NB4 (cell line): ENCODE measurements around the gene MCC.

ENCODE experiments used
- DNase-seq: peaks from one replicate; pipeline ENCODE4 v3.0.0; 2010; ENCODE audit warnings: low read depth
- H3K4me3 ChIP-seq: one replicate; pipeline ENCODE4 v1.5.1; 2011; ENCODE audit warnings: mild to moderate bottlenecking, low read depth, low read length, moderate library complexity
- MYC ChIP-seq: IDR thresholded peaks from 2 replicates; pipeline ENCODE4 v1.6.1; 2011; ENCODE audit warnings: low read depth, low read length
- POLR2A ChIP-seq: IDR thresholded peaks from 2 replicates; pipeline ENCODE4 v1.6.1; 2011; ENCODE audit warnings: mild to moderate bottlenecking; ENCODE audit not compliant: insufficient read length; ENCODE audit errors: extremely low read depth
- TF ChIP-seq, protein P1 (sequence below): IDR thresholded peaks from one replicate; pipeline ENCODE4 v1.5.1; 2012; ENCODE audit warnings: low read depth, low read length
- TF ChIP-seq, protein P2 (sequence below): IDR thresholded peaks from 2 replicates; pipeline ENCODE4 v1.6.1; 2011; ENCODE audit warnings: low read depth, low read length

The MCC gene

DNA sequence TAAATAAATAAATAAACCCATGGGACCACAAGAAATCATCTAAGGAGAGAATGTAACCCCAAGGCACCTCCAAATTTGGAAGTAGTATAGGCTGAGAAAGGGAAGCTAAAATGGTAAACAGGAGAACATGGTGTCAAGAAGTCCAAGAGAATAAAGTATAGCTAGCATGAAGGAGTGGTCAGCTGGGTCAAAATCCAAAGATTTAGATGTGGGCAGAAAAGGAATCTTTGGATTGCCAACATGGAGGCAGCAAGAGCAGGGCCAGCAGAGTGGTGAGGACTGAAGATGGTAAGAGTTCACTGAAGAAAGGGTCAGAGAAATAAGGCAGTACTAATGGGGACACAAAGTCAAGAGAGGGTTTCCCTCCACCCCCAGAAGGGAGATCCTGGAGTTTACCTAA, 106.5 kb downstream of the MCC start:
- TF ChIP-seq POLR2A (no peak), MYC (no peak)
- TF ChIP-seq, protein P1, sequence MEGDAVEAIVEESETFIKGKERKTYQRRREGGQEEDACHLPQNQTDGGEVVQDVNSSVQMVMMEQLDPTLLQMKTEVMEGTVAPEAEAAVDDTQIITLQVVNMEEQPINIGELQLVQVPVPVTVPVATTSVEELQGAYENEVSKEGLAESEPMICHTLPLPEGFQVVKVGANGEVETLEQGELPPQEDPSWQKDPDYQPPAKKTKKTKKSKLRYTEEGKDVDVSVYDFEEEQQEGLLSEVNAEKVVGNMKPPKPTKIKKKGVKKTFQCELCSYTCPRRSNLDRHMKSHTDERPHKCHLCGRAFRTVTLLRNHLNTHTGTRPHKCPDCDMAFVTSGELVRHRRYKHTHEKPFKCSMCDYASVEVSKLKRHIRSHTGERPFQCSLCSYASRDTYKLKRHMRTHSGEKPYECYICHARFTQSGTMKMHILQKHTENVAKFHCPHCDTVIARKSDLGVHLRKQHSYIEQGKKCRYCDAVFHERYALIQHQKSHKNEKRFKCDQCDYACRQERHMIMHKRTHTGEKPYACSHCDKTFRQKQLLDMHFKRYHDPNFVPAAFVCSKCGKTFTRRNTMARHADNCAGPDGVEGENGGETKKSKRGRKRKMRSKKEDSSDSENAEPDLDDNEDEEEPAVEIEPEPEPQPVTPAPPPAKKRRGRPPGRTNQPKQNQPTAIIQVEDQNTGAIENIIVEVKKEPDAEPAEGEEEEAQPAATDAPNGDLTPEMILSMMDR, result no peak
- TF ChIP-seq, protein P2, sequence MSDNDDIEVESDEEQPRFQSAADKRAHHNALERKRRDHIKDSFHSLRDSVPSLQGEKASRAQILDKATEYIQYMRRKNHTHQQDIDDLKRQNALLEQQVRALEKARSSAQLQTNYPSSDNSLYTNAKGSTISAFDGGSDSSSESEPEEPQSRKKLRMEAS, result no peak
- DNase-seq, result no peak
- no peak overlapping the region for H3K4me3 ChIP-seq

DNA sequence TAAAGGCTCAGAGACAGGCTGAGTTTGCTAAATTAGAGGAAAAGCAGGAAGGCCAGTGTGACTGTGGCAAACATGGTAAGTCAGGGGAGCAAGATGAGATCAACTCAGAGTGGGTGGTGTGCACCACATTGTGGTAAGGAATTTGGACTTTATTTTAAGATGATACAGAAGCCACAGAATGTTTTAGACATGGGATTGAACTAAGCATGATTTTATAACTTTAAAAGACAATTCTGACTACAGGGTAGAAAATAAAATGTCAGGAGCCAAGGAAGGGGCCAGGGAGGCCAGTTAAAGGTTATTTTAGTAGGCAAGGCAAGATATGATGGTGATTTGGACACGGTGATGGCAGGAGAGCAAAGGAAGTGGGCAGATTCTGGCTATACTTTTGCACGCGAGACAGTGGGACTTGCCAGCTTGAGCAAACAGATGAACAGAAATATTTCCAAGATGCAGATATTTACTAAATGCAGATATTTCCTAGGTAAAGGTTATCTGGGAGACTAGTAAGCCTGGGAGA, 107.4 kb downstream of the MCC start:
- no peak for DNase-seq
- TF ChIP-seq, protein P1, result no peak
- no peak for TF ChIP-seq MYC
- TF ChIP-seq POLR2A, result no peak
- TF ChIP-seq, protein P2, result no peak

DNA sequence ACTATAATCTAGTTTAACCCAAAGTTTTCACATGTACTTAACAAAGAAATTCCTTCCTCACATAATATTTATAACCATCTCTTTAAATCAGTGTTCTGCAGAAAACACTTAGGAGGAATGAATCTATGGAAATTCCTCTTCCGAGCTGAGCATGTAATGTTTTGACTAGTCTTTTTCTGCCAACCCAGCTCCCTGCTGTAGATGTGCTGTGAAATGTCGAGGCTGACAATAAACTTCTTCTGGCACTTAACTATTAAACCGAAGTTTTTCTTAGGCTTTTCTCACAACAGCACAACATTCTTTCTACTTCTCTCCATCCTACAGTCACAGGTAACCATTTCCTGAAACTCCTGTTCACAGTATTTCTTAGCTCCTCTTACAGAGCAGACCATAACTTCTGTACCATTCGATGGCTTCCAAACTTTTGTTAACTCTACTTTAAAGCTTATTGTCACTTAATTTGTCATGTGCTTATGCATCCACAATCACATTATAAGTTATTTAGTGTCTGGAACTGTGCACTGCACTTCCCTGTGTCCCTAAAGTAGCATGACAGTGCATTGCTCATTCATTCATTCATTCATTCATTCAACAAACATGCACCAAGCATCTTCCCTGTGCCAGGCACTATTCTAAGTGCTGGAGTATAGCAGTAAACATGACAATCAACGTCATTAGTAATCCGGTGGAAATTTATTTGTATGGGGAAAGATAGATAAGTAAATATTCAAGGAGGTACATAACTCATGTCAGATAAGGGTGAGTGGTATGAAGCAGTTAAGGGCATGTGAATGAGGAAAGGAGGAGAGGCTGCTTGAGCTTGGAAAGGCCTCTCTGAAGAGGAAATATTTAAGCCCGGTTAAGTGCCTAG, 108.1 kb downstream of the MCC start:
- no peak for DNase-seq
- no peak overlapping the region for H3K4me3 ChIP-seq
- TF ChIP-seq, protein P2, result no peak

More for the DNA sequence above, 107.4 kb downstream of the MCC start:
- H3K4me3 ChIP-seq, result no peak overlapping the region

DNA sequence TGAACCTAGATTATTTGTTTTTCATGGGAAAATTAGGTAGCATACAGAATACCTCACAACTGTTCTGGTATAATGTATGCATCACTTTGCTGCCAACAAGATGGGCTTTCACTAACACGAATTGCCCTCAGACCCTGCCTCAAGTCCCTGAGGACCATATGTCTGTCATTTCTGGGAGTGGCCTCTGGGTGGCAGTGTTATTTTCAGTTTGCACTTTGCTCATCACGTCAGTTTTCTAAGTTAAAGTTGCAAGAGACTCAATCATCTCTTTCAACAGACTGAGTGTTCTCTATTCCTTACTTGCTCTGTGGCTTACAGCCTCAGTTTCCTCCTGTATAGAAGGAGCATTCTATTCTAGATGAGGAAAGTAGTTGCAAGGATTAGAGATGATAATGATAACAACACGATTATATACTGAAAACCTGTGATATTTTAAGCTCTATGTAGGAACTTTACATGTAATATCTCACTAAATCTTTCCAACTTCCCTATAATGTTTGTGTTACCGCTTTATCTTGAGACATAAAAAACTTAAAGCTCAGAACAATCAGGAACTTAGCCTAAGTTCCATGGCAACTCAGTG, 109.2 kb downstream of the MCC start:
- no peak overlapping the region for H3K4me3 ChIP-seq
- peak; percentile 72 for DNase-seq
- TF ChIP-seq, protein P1, result peak; percentile 60
- no peak for TF ChIP-seq MYC
- TF ChIP-seq, protein P2, result no peak

DNA sequence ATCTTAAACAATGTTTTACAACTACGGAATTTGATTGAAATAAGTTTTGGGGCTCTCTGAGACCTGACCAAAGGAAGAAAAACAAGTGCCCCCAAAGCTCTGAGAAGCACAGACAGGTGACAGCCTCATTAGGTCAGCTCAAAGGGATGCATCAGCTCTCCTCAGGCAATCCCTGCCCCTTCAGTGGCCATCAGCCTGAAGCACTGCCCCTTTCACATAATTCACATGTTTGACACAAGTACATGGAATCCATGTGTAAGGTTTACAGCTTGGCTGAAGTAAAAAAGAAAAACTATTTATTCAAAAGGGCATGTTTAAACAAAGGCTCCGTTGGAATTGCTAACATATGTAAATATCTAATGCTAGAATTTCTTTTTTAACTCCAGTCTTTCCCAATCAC, 109.7 kb downstream of the MCC start:
- DNase-seq, result no peak
- TF ChIP-seq, protein P2, result no peak
- TF ChIP-seq, protein P1, result no peak
- no peak for TF ChIP-seq POLR2A
- TF ChIP-seq MYC, result no peak
- H3K4me3 ChIP-seq, result no peak overlapping the region

DNA sequence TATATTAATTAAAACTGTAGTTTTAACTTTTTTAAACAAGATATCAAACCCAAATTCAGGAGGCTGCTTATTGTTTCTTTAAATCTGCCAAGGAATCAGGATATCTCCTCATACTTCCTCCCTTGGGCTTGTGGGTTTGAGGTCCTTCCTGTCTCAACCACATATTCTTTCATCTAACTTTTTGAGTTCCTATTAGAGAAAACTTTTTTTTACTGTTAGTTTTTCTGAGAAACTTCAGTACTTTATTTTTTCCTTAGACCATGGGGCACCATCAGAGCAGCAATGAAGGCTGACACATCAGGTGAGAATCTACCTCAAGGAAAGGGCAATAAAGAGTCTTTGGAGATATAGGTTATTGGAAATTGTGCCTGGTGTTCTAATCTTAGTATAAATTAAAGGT, 110.2 kb downstream of the MCC start:
- peak; percentile 49 for DNase-seq
- no peak overlapping the region for H3K4me3 ChIP-seq
- TF ChIP-seq, protein P2, result no peak
- TF ChIP-seq MYC (no peak), POLR2A (no peak)
- TF ChIP-seq, protein P1, result no peak
